GM12865 (cell line): ENCODE results near the gene RNF169.

Source experiments
- DNase-seq: peaks from one replicate; pipeline ENCODE4 v3.0.0; 2010; ENCODE audit warnings: low read depth
- H3K4me3 ChIP-seq: 2 replicates; pipeline ENCODE4 v1.5.1; 2011; ENCODE audit warnings: mild to moderate bottlenecking, low read depth, low read length, control low read depth
- TF ChIP-seq, protein P1 (sequence below): IDR thresholded peaks from 2 replicates; pipeline ENCODE4 v1.5.1; 2011; ENCODE audit warnings: low read length, control low read depth, low read depth, inconsistent platforms; ENCODE audit not compliant: insufficient read depth; ENCODE audit errors: missing control alignments

The RNF169 gene

DNA sequence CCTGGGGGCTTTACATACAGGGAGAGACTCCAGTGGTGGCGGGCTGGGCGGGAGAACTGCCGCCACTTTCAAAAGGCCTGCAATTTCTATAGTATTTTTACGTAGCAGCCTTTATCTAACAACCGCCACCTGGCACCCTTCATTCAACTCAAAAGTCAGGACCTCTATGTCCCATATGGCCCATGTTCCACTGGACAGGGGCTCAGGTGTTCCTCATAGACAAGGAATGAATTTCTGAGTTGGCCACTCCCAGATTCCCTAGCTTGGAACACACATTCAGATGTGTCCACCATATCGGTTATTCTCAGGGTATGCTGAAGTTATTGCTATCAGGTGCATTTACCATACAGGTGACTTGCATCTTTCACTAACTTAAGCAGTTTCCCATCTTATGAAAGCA, 29.9 kb downstream of the RNF169 start:
- no peak for DNase-seq
- TF ChIP-seq, protein P1, sequence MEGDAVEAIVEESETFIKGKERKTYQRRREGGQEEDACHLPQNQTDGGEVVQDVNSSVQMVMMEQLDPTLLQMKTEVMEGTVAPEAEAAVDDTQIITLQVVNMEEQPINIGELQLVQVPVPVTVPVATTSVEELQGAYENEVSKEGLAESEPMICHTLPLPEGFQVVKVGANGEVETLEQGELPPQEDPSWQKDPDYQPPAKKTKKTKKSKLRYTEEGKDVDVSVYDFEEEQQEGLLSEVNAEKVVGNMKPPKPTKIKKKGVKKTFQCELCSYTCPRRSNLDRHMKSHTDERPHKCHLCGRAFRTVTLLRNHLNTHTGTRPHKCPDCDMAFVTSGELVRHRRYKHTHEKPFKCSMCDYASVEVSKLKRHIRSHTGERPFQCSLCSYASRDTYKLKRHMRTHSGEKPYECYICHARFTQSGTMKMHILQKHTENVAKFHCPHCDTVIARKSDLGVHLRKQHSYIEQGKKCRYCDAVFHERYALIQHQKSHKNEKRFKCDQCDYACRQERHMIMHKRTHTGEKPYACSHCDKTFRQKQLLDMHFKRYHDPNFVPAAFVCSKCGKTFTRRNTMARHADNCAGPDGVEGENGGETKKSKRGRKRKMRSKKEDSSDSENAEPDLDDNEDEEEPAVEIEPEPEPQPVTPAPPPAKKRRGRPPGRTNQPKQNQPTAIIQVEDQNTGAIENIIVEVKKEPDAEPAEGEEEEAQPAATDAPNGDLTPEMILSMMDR, result no peak
- H3K4me3 ChIP-seq, result no peak overlapping the region

DNA sequence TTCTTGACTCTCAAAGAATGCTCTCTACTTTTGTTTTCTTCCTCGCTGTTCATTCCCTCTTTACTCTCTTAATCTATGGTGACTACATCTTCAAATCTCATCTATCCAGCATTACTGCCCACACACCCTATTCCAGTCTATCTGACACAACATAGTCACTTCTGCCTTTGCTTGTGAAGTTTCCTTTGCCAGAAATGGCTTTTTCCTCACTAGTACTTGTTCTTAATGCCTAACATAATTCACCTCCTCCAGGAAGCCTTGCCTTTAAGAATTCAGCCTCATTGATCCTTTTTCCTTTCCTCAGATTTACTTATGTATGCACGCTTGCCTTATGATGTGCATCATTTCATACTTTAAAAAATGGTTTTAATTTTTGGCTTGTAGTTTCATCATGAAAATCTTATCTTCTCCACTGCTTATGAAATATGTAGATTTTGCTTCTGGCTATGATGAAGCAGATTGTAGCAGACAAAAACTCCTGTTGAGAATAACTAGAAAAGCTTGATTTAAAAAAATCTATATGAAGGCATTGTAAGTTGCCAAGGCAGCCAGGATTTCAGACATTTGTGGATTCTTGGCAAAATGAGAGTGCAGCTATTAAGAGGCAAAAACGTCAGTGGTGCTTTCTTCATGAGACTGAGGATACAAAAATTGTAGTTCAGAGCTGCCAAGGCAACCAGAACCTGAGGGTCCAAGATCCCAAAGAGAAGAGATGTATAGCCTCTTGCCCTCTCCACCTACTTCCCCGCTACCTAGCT, 31.8 kb downstream of the RNF169 start:
- no peak for DNase-seq
- TF ChIP-seq, protein P1, result no peak
- H3K4me3 ChIP-seq, result no peak overlapping the region

DNA sequence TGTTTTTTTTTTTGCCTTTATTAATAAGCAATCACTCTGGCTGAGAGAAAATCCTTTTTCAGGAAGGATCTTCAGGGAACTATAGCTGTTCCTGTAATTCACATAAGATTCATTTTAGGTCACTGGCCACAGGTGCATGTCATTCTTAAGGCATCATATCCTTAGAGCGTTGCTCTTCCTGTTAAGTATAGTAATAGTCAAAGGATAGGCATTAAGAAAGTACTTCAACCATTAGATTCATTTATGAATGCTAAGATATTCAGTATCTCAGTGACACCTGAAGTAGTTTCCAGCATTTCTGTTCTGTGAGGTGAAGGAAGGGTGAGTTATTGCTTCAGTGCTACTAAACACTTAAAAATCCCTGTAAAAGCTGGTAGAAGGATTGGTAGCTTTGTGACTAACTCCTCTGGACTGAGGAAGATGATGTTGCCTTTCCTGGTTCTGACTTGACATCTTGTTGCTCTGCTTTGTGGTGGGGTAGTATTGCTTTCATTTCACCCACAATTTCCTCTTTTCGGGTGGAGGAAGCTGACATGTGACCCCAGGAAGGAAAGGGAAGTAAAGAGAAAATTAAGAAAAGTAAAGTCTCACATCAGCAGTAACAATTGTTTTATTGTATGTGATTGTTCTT, 34.7 kb downstream of the RNF169 start:
- DNase-seq, result peak; percentile 78
- H3K4me3 ChIP-seq, result peak overlapping the region; percentile 14; the same call in 1 of the 2 replicates
- TF ChIP-seq, protein P1, result no peak

DNA sequence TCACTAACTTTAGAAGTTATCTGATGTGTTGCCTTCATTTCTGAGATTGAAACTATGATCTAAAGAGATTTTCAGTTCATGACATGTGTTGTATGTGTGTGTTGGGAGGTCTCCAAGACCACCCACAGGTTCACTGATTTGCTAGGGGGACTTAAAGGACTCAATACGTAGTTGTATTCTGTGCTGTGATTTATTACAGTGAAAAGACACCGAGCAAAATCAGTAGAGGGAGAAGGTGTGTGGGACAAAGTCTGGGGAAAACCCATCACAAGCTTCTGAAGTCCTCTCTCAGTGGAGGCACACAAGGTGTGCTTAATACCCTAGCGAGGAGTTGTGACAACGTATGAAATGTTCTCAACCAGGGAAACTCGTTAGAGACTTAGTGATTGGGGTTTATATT, 35.6 kb downstream of the RNF169 start:
- peak; percentile 61 for DNase-seq
- no peak overlapping the region for H3K4me3 ChIP-seq
- TF ChIP-seq, protein P1, result no peak

DNA sequence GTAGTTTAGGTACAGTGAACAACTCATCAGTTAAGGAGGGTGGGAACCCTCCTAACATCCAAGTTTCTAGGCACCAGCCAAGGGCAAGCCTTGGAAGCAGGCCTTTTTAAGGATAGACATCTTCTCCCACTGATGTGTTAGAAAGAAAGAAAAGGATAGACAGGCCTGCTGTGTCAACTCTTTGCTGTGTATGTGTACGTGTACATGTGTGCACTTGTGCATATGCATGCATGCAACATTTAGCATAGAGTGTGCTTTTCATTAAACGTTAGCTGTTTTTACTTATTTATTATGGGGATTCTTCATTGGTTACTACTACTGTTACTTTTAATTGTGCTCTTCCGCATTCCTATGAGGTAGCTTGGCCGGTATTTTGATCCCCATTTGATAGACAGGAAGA, 36.1 kb downstream of the RNF169 start:
- TF ChIP-seq, protein P1, result no peak
- no peak overlapping the region for H3K4me3 ChIP-seq
- DNase-seq, result no peak

DNA sequence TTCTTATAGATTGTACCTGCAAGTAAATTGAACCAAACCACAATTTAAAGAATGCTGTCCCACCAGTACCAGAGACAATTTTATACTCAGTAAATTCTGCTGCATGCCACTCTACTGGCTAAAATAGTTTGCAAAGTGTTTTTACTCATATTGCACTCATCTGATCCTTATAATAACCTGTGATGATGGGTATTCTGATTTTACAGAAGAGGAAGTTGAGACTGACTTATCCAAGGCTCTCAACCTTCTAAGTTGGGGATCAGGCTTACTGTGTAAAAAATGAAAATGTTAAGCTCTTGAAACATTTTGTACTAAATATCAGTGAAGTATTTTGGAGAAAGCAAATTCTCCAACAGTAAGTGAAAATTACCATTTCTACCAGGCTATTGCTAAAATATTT, 37.9 kb downstream of the RNF169 start:
- no peak overlapping the region for H3K4me3 ChIP-seq
- TF ChIP-seq, protein P1, result no peak
- DNase-seq, result no peak
